HG03060 (cell line): ENCODE measurements around the gene PDE1C.
"Not testable (repeated sequence)": the region's sequence is repeated elsewhere in the genome, so short reads cannot be mapped to it uniquely, and the experiment has no call there.

ENCODE experiments used
- ATAC-seq: cut with Tn5 transposase; IDR thresholded peaks from one replicate; pipeline ENCODE4 v1.9.1; 2021; ENCODE audit warnings: low read depth, moderate number of reproducible peaks; ENCODE audit not compliant: unreplicated experiment

The PDE1C gene

DNA sequence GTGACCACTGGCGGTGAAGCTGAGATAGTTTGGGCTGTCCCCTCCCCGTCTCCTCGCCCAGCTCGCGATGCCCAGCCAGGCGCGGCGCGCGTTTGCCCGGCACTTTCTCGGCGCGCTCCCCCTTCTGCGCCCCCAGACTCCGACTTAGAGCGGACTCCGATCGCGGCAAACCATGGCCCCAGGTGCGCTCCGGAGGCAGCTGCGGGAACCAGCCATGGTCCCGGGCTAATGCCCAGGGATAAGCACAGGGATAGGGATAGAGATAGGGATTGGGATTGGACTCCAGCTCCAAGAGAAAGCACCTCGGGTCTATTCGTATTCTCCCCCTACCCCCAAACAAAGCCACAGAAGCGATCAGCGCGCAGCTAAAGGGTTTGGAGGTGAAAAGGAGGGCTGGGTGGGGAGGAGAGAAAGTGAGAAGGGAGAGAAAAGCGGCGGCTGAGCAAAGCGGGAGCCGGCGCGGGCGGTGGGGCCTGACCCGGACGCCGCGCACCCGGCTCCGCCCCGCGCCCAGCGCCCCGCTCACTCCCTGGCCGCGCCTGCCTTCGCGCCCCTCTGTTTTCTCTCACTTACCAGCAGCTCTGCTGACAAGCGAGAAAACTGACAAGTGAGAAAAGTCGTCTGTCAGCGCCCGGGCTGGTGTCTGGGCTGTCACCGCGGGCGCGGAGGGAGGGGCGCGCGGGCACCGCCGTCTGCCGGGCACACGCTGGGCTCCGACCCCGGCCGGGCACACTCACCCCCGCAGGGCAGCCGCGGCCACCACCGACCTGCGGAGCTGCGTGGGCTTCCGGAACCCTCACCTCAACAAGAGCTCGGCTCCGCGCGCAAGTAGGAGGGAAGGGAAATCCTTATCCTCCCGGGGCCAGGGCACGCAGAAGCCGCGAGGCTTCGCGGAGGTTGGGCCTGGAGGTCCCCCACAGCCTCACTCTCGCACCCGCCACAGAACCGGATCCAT, at the start of gene PDE1C:
Gene PDE1C, minus strand, starts transcription at position 2 of the 955 bp plus-strand sequence.
- ATAC-seq: no peak

DNA sequence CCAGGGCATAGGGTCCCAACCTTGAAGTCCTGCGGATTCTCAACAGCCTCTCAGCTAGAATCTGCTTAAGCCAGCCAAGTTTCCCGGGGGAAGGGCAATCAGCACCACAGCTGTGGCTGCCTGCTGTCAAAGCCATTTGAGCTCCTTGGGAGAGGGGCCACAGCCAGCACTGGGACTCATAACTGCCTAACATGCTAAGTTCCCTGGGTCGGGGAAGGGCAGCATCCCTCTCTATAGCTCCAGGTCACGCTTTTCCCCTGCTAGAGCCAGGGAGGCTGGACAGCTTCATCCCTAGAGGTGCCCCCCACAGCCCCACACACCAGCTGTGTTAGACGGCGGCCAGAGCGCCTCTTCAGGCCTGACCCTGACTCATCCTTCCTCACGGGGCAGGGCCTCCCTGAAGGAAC, 49.6 kb upstream of the PDE1C start:
- ATAC-seq: no peak

DNA sequence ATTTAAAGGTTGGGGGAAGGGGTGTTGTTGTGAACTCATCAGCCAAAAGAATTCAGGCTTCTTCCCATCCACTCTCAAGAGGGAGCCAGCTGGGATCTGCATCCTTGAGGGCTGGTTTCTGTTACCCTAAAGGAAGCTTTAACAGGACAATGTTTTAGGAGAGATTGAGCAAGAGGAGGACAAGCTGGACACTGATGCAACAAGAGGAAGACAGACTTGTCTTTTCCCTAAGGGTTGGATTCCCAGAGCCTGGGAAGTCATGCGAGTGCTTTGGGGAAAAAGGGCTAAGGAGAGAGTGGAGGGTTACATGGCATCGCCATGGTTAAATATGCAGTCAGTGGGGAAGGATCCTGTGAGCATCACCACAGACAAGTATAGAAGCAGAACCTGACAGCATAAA, 47.6 kb upstream of the PDE1C start:
- ATAC-seq: no peak

DNA sequence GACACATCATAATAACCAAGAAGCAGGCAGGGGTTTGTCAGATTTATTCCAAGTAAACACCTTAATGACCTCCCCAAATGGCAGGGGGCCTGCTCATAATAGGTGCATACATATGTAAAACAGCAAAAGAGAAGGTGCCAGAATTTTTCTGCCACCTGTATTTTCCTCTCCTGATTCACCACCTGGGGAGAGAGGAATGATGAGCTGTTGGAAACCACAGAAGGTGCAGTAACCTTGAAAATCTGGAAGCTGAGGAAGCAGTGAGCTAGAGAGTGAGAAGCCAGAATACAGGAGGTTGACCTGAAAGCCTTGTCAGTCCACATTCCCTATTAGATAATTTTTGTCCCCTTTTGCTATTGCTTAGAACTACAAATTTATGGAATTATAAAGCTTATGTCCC, 46.2 kb upstream of the PDE1C start:
- ATAC-seq: no peak

DNA sequence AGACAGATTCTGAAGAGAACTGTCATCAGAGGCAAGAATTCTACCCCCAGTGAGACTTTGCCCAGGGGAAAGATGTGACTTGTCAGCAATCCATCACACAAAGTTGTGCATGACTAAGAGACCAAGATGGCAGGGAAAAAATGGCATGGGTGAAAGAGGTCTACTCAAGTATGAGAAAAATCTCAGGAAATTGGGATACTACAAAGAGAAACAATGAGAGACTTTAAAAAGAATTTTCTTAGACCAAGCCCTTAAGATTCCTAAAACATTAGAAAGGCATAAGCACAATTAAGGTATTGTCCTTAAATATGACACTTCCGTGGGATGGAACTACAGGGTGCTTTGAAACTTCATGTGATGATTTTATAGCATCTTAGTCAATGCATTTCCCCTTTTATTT, 45.6 kb upstream of the PDE1C start:
- ATAC-seq: no peak

DNA sequence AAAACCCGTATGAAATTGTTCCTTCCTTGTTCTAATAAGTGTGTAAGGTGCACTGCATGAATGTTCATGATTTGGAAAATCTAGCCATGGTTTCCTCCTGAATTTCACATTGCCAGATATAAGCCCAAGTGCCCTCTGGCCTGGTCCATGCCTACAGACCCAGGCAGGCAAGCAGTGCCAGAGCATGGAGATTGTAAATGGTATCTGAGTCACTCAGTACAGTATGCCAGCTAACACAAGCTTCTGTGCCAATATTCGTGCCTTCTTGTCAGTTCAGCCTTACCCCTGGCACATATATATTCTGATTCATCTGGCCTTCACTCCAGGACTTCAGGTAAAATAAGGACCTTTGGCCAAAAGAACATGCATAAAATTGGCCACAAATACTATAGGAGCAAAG, 38.4 kb upstream of the PDE1C start:
- no peak for ATAC-seq

DNA sequence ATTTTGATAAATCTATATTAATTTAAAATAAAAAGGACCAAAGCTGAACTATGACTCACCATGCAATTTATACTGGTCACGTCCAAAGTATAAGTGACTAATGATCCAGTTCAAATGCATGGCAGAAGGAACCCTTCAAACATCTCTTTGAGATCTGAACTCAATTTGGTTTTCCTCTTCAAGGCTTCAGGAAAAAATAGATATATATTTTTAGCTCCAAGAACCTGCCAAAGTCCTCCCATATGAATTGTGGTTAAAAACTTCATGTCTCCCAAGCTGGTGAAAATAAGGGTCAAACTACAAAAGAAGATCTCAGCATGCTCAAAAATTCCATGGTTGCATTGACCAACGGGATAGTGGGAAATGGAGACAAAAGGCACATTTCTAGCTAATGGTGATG, 34.6 kb upstream of the PDE1C start:
- no peak for ATAC-seq

DNA sequence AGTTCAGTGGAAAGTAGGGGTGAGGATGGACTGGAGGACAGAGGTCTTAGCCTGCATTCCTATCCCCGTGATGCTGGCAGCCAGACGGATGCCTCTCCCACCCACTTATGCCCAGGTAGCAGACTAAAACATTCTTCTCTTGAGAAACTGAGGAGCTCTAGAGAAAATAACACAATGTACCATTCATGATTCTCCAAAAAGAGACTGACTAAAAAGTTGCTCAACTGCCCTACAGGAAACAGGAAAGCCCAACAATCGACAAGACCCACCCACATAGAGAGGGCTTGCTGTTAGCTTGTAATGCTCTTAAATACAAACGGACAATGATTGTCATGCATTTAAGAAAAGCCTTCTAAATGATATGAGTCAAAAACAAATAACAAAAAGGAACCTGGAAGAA, 33.2 kb upstream of the PDE1C start:
- ATAC-seq: no peak

DNA sequence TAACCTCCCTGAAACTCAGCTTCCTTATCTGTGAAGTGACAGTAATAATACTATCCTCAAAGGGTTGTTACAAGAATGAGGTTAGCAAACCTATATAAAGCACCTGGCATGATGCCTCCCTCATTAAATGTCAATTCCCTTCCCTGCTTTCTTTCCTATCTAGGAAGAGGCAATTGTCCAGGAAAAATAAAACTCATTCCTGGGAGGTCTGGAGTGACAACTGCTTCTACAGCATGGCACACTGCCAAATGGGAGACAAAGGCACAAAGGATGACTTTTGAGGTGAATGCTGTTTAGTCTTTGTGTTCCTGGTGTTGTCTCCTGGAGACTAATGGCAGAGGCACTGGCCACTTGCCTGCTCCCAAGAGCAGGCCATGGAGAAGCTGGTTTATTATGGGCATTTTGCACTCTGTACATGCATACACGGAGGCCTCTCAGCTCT, 32.2 kb upstream of the PDE1C start:
- no peak for ATAC-seq

DNA sequence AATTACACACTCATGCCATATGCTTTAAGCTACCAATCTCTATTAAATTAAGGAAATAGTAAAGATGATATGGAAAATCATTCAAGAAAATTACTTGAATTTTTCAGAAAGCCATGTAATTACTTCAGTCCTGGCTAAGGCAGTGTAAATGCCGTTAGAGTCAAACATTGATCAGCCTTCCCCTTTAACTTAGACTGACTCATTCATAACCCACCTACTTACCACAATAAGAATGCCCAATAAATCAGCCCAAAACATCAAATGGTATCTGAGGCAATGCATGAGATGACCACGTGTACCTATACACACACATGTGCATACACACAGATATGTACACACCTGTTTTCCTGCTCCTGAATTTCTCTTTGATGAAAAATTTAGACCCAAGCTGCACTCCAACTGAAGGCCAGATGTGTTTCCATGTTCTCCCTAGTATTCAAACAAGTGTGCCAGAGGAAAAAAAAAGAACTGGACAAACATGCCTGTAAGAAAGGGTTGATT, 30.2 kb upstream of the PDE1C start:
- no peak for ATAC-seq

DNA sequence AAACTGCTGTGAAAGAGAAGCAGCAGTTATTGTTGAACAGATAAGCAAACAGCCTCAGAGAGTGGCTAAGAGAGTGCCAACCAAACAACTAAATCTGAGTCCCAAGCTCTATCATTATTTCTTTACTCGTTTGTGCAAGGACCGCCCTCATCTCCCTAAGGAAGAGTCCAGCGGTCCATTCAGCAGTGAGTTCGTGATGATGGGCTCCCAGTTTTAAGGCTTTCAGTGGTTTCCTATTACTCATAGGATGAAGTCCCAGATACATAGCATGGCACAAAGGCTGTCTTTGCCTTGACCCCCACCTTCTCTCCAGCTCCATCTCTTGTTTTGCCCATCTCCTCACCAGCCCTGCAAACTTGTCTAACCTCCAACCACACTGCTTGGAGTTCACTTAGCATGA, 24.3 kb upstream of the PDE1C start:
- no peak for ATAC-seq

DNA sequence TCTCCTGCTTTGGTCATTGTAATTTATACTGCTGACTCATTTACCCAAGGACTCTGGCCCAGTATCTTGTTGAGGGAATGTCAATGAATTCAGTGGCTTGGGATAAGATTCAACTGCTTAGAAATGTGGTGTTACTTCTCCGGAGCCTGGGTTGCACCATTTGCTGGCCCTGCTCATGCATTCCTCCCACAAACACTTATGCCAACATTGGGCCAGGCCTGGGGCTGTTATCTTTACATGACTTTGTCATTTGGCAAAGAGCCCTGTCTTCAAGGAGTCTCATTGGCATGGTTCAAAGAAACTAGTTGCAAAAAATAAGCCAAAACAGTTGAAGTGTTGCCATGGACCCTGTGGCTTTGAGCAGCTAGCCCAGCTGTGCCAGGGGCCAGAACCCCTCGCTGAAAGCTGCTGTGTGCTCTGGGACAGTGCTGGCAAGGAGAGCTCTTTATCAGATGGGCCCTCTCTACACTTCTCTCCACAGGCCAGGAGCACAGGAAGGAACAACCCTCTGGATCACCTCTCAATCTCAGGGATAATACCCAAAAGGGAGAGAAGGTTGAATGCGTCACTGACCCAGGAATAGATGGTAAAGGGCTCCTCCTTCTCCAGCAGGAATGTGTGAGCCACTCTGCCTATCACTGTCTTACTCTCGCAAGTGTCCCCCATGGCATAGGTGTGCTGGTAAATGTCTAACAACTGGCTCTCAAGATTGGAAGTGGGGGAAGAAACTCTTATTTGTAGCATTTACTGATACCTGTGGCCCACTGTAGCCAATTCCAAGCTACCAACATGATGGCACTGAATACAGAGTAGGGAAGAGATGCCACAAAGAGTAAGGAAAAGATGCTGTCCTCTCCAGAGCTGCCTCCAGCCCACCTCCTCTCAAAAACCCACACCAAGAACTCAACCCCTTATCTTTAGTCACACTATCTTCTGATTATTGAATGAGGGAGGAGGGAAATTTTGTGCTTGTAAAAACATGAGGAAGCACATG, 23.5 kb upstream of the PDE1C start:
- no peak for ATAC-seq

DNA sequence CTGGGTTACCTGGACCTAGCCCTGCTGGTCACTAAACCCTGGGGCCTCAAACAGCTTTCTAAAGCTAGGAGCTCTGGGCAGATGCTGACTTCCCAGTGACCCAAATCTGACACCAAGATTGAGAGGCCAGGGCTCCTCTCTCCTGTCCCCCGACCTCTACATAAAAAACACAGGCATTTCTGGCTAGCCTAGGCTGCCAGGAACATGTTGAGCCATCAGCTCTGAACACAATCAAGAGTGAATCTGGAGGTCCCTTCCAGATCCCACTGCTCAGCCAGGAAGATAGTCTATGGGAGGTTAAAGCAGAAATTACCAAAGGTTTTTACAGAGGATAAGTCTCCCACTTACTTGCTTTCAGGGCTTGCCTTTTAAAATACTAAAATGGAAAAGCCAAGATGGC, 22.1 kb upstream of the PDE1C start:
- no peak for ATAC-seq

DNA sequence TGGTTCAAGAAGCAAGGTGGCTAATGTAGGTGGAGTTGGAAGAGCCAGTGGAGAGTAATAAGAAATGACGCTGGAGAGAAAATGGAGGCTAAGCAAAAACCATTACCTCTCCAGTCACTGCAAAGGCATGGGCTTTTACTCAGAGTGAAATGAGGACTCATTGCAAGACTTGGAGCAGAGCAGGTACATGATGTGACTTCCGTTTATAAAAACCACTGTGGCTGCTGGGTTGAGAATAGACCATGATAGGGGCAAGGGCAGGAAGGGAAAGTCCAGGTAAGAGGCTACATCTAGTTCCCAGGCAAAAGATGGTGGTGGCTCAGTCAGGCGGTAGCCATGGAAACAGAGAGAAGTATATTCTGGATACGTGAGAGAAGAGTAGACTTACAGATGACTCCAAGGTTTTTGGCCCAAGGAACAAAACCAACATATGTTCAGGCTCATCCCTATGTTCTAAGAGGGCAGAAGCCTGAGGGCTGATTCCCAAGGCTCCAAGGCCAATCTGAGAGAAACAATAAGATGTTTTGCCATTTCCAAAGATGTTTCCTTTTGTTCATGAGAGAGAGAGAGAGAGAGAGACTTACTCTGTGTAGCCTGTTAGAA, 21.5 kb upstream of the PDE1C start:
- no peak for ATAC-seq

DNA sequence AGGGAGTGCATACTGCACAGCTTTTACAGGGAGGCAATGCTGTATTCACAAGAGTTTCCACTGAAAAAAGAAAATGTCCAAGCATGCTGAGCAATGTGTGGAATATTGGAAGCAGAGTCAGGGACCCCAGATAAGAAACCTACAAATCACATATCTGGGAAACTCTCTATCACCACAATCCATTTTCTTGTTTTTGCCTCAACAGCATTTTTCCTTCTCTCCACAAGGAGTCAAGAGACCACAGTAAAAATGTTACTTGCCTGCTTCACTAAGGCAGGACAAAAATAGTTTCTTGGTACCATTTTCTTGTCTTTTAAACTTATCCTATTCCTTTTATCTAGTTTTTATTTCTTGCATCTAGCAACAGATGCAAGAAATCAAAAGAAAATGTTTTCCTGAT, 19.5 kb upstream of the PDE1C start:
- ATAC-seq: no peak

DNA sequence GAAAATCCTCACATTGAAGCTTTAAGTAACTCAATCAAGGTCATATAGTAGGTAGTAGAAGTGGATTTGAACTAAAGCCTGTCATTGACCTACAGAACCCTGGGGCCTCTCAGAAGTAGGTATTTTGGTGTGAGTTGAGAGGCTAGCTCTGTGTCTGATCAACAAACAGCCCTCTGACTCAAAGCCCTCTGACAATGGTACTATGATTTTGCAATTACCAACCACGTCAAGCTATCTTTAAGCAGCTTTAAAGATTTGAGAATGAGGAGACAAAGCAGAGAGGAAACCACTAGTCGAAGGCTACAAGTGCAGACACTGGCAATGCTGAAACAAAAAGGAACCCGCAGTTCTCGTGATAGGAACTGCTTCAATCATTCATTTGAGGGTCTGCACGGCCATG, 19.0 kb upstream of the PDE1C start:
- ATAC-seq: no peak

DNA sequence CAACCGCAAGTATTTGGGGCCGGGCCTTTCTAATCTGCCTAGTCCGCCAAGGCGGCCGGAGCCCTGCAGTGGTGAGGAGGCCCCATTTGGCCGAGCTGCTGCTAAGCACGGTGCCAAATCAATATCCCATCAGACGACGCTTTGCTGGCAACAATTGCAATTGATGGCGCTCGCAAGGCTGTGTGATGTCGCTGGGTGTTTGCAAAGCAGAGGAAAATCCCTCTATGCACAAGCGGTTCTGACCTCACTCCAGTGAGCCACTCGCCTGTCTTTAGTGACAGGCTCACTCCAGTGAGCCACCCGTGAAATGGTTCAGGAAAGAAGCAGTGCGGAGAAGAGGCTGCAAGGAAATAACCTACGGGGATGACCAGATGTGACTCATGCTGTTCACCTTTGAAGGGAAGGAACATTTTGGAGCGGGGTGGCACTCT, 18.3 kb upstream of the PDE1C start:
- ATAC-seq: no peak

DNA sequence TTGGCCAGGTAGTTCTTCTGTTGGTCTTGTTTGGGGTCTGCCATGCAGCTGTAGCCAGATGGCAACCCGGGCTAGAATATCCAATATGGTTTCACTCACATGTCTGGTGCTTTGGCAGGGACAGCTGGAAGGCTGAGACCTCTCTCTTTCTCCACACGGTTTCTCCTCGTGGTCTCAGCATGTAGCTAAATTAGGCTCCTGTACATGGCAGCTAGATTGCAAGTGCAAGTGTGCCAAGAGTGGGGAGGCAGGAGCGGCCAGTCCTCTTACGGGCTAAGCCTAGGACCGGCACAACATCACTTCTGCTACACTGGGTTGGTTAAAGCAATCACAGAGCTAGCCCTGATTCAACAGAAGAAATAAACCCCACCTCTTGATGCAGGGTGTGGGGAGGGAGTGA, 9.3 kb upstream of the PDE1C start:
- ATAC-seq: no peak

DNA sequence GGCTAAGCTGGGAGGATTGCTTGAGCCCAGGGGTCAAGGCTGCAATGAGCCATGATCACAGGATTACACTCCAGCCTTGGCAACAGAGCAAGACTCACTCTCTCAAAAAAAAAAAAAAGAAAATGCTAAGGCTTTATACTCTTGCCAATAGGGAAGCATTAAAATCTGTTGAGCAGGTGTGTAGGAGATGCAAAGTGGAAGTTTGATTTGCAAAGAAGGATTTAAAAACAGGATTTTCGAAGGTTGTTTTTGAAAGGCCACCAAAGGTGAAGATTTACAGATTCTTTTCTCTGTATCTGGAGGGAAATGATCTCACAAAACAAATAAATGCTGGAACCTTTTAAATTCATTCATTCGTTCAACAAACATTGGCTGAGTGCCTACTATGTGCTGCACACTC, 8.6 kb upstream of the PDE1C start:
- ATAC-seq: no peak

DNA sequence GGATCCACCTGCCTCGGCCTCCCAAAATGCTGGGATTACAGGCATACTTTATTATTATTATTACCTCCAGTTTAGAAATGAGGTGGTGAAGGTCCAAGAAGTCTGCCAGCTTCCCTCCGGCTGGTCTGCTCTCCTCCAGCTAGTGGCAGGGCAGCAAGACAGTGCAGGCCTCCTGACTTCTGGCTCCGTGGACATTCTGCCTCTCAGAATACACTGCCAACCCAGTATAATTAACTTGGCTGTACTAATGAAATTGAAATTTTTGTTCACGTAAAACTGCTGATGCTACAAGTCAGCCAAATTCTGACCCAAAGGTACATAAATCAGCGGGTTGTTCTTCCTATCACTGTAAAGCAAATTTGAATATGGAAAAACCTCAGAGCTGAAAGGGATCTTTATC, 7.6 kb upstream of the PDE1C start:
- ATAC-seq: no peak

DNA sequence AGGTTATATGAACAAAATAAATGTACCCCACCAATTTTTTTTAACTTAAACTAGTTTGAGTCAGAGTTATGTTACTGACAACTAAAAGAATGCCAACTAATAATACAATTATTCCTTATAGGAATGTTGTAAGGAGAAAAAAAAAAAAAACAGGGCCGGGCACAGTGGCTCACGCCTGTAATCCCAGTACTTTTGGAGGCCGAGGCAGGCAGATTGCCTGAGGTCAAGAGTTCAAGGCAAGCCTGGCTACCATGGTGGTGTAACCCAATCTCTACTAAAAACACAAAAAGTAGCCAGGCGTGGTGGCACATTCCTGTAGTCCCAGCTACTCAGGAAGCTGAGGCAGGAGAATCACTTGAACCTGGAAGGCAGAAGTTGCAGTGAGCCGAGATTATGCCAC, 6.6 kb upstream of the PDE1C start:
- not testable (repeated sequence) for ATAC-seq
